ENCODE measurements around the gene ZNF26. TPM values are rescaled to one million over a fixed set of nuclear protein-coding genes. Genes with fewer than 3 reads are reported as not detected.

ZNF26 gene, protein sequence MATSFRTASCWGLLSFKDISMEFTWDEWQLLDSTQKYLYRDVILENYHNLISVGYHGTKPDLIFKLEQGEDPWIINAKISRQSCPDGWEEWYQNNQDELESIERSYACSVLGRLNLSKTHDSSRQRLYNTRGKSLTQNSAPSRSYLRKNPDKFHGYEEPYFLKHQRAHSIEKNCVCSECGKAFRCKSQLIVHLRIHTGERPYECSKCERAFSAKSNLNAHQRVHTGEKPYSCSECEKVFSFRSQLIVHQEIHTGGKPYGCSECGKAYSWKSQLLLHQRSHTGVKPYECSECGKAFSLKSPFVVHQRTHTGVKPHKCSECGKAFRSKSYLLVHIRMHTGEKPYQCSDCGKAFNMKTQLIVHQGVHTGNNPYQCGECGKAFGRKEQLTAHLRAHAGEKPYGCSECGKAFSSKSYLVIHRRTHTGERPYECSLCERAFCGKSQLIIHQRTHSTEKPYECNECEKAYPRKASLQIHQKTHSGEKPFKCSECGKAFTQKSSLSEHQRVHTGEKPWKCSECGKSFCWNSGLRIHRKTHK
- 8.4 and 9.9 TPM in 2 replicates for total RNA-seq

DNA sequence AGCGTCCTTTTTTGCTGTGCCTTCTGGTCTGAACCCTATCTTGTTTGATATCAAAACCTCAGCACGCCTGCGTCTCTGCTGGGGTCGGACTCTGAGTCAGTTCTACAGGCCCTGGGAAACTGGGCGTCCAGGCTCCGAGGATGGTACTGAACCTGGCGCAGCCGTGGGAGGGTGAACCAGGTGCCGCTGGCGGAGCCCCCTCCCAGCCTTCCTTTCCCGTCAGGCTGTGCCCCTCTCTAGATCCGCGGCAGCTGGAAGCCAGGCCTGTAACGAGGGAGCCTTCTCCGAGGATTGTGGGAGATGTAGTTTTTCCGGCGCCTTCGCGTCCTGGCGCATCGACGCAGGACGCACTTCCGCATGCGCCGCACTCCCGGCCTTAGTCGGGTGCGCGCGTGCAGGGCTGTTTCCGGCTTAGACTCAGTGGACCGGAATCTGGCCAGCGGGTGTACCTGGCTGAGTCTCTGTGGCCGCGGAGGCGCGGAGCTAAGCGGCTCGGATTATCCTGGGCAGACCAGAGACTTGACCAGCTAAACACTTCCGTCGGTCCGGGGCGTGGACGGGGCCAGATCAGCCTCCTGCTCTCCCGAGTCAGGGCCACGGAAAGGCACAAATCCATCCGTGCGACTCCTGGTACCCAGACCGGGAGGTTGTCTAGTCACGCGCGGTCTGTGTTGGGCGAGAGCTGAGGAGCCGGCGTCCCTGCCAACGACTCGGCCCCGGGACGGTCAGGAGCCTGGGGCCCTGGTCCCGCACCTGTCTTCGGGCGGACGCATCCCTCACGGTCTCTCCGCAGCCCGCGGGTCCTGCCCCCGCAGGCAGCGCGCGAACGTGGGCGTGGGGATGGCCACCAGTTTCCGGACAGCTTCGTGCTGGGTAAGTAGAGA, at the start of gene ZNF26:
Gene ZNF26 (plus strand): TSS at position 367 of the 884 bp plus-strand sequence. CDS start 474 bp downstream, at position 841.

DNA sequence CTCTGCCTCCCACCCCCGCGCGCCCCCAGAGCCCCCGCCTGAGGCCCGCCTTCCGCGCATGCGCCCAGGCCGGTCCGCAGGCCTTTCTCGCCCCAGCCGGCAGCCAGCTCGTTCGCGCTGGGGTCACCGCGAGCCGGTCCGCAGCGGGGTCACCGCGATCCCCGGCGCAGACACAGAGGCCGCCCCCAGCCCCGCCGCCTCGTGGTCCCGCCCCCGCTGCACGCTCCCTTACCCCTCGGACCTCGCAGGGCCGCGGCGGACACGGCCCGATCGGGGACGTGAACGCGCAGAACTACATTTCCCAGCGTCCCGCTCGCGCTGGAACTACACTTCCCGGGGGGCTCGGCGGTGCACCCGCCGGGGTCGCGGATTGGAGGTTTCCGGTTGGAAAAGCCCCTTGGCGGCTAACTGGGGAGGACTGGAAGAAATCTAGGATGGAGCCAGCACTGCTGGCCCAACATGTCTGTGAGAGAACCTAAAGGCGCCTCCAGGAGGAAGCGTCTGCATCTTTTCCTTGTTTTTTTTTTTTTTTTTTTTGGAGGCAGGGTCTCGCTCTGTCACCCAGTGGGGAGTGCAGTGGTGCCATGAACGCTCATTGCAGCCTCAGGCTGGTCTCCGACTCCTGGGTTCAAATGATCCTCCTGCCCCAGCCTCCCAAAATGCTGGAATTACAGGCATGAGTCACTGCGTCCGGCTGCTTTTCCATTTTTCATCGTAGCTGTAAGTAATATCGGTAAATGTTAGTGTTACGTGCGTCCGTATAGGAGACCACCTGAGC, 30.0 kb upstream of the ZNF26 start, which contains the start of gene ZNF605:
Gene ZNF605 (minus strand): TSS at position 296 of the 778 bp plus-strand sequence. CDS start 10,671 bp downstream, outside the sequence.

DNA sequence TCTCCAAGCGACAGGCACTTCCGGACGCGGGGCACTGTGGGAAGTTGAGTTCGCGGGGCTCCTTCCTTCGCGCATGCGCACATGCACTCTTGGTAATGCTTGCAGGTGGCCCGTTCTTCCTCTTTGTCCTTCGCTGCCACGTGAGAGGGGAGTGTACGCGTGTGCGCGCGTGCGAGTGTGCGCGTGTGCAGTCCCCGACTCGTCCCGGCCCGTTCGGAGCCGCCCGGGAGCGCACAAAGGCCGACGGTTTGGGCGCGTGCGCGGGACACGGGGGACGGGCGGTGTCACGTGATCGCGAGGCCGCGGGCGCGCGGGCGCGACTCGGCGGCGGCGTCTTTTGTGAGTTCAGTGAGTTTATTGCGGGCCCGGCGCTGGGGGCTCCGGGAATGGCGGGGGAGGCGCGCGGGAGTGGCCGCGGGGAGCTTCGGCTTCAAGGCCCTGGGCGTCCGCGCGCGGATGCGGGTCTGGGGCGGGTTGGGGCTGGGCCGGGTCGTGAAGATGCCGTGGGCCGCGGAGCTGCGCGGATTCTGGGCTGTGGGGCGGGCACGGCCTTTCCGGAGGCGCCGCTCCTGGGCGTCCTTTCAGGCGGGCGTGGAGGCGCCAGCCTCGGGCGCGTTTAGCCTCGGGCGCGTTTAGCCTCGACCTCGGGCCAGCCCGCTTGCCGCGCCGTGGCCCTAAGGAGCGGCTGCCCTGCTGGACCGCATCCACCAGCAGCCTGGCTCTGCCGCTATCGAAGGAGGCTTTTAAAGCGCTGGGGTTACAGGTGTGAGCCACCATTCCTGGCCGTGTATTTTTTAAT, 51.2 kb downstream of the ZNF26 start, which contains the start of gene ZNF84:
Gene ZNF84 (plus strand): TSS at position 303 of the 799 bp plus-strand sequence. CDS start 3,959 bp downstream, outside the sequence.

Other genes with a start within 250 kb of the ZNF26 start
- 39.5 and 128 TPM in 2 replicates for gene ANKLE2, start 224.5 kb upstream of the ZNF26 start, total RNA-seq
- gene GOLGA3, start 157.5 kb upstream of the ZNF26 start, total RNA-seq: 52.6 and 138 TPM in 2 replicates
- 35.3 and 55.0 TPM in 2 replicates for gene CHFR, start 98.8 kb upstream of the ZNF26 start, total RNA-seq
- 3.2 and 10.3 TPM in 2 replicates for gene ZNF605, start 30.1 kb upstream of the ZNF26 start, total RNA-seq
- 11.7 and 38.3 TPM in 2 replicates for gene ZNF84, start 51.1 kb downstream of the ZNF26 start, total RNA-seq
- 27.0 and 47.5 TPM in 2 replicates for gene ZNF140, start 94.6 kb downstream of the ZNF26 start, total RNA-seq
- gene ZNF891, start 143.9 kb downstream of the ZNF26 start, total RNA-seq: 0.32 and 1.3 TPM in 2 replicates
- gene ZNF10, start 144.3 kb downstream of the ZNF26 start, total RNA-seq: 3.4 and 9.0 TPM in 2 replicates
- gene ZNF268, start 195.1 kb downstream of the ZNF26 start, total RNA-seq: 16.0 and 29.3 TPM in 2 replicates
- not detected in 2 replicates for gene ANHX, start 249.5 kb downstream of the ZNF26 start, total RNA-seq